K562 (cell line): ENCODE data around the gene MRPL11. TPM values are rescaled to one million over a fixed set of nuclear protein-coding genes. Genes with fewer than 3 reads are reported as not detected.

Experiments
- DPF2 ChIP-seq: fragments of 450-650 bp; IDR thresholded peaks from 2 replicates; pipeline ENCODE4 v1.6.1; 2016
- HMG20B ChIP-seq: fragments of 250-450 bp; sonication (Bioruptor Pico); IDR thresholded peaks from 2 replicates; pipeline ENCODE4 v1.5.0; 2021; ENCODE audit warnings: mild to moderate bottlenecking
- NCOR1 ChIP-seq: fragments of 450-650 bp; IDR thresholded peaks from 2 replicates; pipeline ENCODE4 v1.6.1; 2016; ENCODE audit warnings: mild to moderate bottlenecking, moderate library complexity
- NR1H2 ChIP-seq: sonication (generic); formaldehyde crosslinking; IDR thresholded peaks from 2 replicates; pipeline ENCODE4 v1.4.0; 2020; ENCODE audit warnings: mild to moderate bottlenecking, missing genetic modification reagents
- RCOR1 ChIP-seq, 2 experiments: IDR thresholded peaks; 2 replicates each; pipeline ENCODE4 v1.6.1; 2012; ENCODE audit warnings: low read depth in 2 of 2, low read length in 2 of 2, borderline replicate concordance in 1 of 2, improper control_type of control experiment in 1 of 2
- SAFB2 ChIP-seq: fragments of 200-400 bp; formaldehyde crosslinking; IDR thresholded peaks from 2 replicates; pipeline ENCODE4 v1.6.1; 2018; ENCODE audit warnings: borderline replicate concordance, low read length, low read depth, moderate library complexity; ENCODE audit not compliant: severe bottlenecking
- ZKSCAN1 ChIP-seq: fragments of 150-350 bp; IDR thresholded peaks from 2 replicates; pipeline ENCODE4 v1.6.1; 2016; ENCODE audit warnings: low read depth, low read length
- ZNF239 ChIP-seq: fragments of 250-450 bp; sonication (Bioruptor Pico); IDR thresholded peaks from 2 replicates; pipeline ENCODE4 v1.4.0; 2020; ENCODE audit warnings: mild to moderate bottlenecking
- polyA plus RNA-seq, 8 experiments: library from polyadenylated mRNA; depleted of rRNA in 4 of 8; stranded (reverse) in 5 of 8; unstranded in 3 of 8; fragments of >200 nt; fragmentation: Nextera tagmentation in 2 of 8; fragmentation: Illumina TruSeq in 1 of 8; extraction: Ambion mirVana in 2 of 8; extraction: Trizol in 1 of 8; gene quantifications; 2 replicates each; pipeline versions ENCODE4 v1.2.1 to v1.2.3, GENCODE V29; 2011 to 2014; ENCODE audit warnings: inconsistent platforms in 1 of 8, missing spikeins in 1 of 8
- total RNA-seq, 7 experiments: library from RNA; depleted of rRNA in 6 of 7; stranded (reverse); fragments of >200 nt in 6 of 7; fragmentation: Illumina TruSeq in 2 of 7; extraction: Trizol in 2 of 7; gene quantifications; 2 replicates each; pipeline versions ENCODE4 v1.2.1 to v1.2.3, GENCODE V29; 2011 to 2021; ENCODE audit warnings: low replicate concordance in 1 of 7
- TF ChIP-seq, protein P1 (sequence below): fragments of 450-650 bp; formaldehyde crosslinking; IDR thresholded peaks from 2 replicates; pipeline ENCODE4 v1.4.0; 2020; ENCODE audit warnings: mild to moderate bottlenecking, mixed read lengths
- TF ChIP-seq, protein P2 (sequence below): fragments of 450-650 bp; IDR thresholded peaks from 2 replicates; pipeline ENCODE4 v1.6.1; 2017; ENCODE audit warnings: antibody characterized with exemption
- TF ChIP-seq, protein P3 (sequence below): sonication (generic); formaldehyde crosslinking; IDR thresholded peaks from 2 replicates; pipeline ENCODE4 v1.8.0; 2022; ENCODE audit warnings: missing genetic modification reagents, mild to moderate bottlenecking, borderline replicate concordance
- TF ChIP-seq, protein P4 (sequence below): fragments of 250-450 bp; sonication (Bioruptor Pico); IDR thresholded peaks from 2 replicates; pipeline ENCODE4 v1.9.0; 2021; ENCODE audit warnings: mild to moderate bottlenecking, inconsistent platforms
- TF ChIP-seq, protein P5 (sequence below): sonication (generic); formaldehyde crosslinking; IDR thresholded peaks from 2 replicates; pipeline ENCODE4 v1.8.1; 2023; ENCODE audit warnings: missing genetic modification reagents, mild to moderate bottlenecking, borderline replicate concordance

Gene MRPL11
- total and polyA plus RNA-seq, 9 of the 15 experiments (the other 6 are each of a cell fraction or from before 2014, with no cell fraction given), result 33.0 to 173 (median 91.9) TPM

DNA sequence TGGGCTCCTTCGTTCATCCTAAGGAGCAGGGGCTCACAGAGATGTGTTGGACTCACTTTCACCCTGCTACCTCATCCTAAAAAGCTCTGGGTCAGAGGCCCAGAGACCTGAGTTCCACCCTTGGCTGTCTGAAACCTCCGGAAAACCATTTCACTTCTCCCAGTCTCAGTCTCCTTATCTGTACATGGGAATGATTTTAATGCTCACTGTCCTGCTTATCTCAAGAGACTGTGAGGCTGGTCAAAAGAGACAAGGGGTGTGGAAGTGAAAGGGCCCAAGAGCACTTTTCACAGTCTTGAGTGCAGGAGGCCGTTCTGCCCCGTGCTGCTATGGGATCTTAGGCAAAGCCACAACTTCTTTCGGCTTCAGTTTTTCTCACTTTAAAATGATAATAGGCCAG is 31.0 kb downstream of the MRPL11 start (continued):
- TF ChIP-seq, protein P1, sequence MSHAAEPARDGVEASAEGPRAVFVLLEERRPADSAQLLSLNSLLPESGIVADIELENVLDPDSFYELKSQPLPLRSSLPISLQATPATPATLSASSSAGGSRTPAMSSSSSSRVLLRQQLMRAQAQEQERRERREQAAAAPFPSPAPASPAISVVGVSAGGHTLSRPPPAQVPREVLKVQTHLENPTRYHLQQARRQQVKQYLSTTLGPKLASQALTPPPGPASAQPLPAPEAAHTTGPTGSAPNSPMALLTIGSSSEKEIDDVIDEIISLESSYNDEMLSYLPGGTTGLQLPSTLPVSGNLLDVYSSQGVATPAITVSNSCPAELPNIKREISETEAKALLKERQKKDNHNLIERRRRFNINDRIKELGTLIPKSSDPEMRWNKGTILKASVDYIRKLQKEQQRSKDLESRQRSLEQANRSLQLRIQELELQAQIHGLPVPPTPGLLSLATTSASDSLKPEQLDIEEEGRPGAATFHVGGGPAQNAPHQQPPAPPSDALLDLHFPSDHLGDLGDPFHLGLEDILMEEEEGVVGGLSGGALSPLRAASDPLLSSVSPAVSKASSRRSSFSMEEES, result no peak
- 0 out of 2 replicates have a peak, but pooled peaks have one; percentile 14 for TF ChIP-seq DPF2
- TF ChIP-seq ZNF239 (CRISPR knock-in tag), result no peak
- TF ChIP-seq, protein P2, sequence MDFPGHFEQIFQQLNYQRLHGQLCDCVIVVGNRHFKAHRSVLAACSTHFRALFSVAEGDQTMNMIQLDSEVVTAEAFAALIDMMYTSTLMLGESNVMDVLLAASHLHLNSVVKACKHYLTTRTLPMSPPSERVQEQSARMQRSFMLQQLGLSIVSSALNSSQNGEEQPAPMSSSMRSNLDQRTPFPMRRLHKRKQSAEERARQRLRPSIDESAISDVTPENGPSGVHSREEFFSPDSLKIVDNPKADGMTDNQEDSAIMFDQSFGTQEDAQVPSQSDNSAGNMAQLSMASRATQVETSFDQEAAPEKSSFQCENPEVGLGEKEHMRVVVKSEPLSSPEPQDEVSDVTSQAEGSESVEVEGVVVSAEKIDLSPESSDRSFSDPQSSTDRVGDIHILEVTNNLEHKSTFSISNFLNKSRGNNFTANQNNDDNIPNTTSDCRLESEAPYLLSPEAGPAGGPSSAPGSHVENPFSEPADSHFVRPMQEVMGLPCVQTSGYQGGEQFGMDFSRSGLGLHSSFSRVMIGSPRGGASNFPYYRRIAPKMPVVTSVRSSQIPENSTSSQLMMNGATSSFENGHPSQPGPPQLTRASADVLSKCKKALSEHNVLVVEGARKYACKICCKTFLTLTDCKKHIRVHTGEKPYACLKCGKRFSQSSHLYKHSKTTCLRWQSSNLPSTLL, result no peak
- TF ChIP-seq RCOR1 (IDR thresholded peaks at IDR 0.05; ENCODE audit: borderline replicate concordance in 1 of 2, low read depth in 2 of 2, low read length in 2 of 2), result peak in 1 of 2 experiments; percentile 90; a peak in 2 of 4 replicates
- TF ChIP-seq NCOR1, result peak; percentile 39; the same call in 1 of the 2 replicates
- no peak for TF ChIP-seq SAFB2
- no peak for TF ChIP-seq ZKSCAN1
- TF ChIP-seq, protein P3, sequence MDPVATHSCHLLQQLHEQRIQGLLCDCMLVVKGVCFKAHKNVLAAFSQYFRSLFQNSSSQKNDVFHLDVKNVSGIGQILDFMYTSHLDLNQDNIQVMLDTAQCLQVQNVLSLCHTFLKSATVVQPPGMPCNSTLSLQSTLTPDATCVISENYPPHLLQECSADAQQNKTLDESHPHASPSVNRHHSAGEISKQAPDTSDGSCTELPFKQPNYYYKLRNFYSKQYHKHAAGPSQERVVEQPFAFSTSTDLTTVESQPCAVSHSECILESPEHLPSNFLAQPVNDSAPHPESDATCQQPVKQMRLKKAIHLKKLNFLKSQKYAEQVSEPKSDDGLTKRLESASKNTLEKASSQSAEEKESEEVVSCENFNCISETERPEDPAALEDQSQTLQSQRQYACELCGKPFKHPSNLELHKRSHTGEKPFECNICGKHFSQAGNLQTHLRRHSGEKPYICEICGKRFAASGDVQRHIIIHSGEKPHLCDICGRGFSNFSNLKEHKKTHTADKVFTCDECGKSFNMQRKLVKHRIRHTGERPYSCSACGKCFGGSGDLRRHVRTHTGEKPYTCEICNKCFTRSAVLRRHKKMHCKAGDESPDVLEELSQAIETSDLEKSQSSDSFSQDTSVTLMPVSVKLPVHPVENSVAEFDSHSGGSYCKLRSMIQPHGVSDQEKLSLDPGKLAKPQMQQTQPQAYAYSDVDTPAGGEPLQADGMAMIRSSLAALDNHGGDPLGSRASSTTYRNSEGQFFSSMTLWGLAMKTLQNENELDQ (CRISPR knock-in tag), result no peak
- no peak for TF ChIP-seq HMG20B
- TF ChIP-seq, protein P4, sequence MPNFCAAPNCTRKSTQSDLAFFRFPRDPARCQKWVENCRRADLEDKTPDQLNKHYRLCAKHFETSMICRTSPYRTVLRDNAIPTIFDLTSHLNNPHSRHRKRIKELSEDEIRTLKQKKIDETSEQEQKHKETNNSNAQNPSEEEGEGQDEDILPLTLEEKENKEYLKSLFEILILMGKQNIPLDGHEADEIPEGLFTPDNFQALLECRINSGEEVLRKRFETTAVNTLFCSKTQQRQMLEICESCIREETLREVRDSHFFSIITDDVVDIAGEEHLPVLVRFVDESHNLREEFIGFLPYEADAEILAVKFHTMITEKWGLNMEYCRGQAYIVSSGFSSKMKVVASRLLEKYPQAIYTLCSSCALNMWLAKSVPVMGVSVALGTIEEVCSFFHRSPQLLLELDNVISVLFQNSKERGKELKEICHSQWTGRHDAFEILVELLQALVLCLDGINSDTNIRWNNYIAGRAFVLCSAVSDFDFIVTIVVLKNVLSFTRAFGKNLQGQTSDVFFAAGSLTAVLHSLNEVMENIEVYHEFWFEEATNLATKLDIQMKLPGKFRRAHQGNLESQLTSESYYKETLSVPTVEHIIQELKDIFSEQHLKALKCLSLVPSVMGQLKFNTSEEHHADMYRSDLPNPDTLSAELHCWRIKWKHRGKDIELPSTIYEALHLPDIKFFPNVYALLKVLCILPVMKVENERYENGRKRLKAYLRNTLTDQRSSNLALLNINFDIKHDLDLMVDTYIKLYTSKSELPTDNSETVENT (CRISPR knock-in tag), result no peak
- TF ChIP-seq, protein P5, sequence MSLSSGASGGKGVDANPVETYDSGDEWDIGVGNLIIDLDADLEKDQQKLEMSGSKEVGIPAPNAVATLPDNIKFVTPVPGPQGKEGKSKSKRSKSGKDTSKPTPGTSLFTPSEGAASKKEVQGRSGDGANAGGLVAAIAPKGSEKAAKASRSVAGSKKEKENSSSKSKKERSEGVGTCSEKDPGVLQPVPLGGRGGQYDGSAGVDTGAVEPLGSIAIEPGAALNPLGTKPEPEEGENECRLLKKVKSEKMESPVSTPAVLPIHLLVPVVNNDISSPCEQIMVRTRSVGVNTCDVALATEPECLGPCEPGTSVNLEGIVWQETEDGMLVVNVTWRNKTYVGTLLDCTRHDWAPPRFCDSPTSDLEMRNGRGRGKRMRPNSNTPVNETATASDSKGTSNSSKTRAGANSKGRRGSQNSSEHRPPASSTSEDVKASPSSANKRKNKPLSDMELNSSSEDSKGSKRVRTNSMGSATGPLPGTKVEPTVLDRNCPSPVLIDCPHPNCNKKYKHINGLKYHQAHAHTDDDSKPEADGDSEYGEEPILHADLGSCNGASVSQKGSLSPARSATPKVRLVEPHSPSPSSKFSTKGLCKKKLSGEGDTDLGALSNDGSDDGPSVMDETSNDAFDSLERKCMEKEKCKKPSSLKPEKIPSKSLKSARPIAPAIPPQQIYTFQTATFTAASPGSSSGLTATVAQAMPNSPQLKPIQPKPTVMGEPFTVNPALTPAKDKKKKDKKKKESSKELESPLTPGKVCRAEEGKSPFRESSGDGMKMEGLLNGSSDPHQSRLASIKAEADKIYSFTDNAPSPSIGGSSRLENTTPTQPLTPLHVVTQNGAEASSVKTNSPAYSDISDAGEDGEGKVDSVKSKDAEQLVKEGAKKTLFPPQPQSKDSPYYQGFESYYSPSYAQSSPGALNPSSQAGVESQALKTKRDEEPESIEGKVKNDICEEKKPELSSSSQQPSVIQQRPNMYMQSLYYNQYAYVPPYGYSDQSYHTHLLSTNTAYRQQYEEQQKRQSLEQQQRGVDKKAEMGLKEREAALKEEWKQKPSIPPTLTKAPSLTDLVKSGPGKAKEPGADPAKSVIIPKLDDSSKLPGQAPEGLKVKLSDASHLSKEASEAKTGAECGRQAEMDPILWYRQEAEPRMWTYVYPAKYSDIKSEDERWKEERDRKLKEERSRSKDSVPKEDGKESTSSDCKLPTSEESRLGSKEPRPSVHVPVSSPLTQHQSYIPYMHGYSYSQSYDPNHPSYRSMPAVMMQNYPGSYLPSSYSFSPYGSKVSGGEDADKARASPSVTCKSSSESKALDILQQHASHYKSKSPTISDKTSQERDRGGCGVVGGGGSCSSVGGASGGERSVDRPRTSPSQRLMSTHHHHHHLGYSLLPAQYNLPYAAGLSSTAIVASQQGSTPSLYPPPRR (CRISPR knock-in tag), result no peak
- TF ChIP-seq NR1H2 (CRISPR knock-in tag), result no peak
